Skeletal muscle satellite cell (primary cell): Measurements from ENCODE around the gene ETFB.

Source experiments
- H3K27me3 ChIP-seq: 2 replicates; pipeline ENCODE4 v1.7.0; 2013; ENCODE audit warnings: low read length; ENCODE audit not compliant: control insufficient read depth, insufficient read depth
- H3K36me3 ChIP-seq: 2 replicates; pipeline ENCODE4 v1.7.0; 2013; ENCODE audit warnings: mild to moderate bottlenecking, control low read depth, low read length; ENCODE audit not compliant: insufficient read depth
- H3K4me1 ChIP-seq: 2 replicates; pipeline ENCODE4 v1.7.0; 2013; ENCODE audit warnings: low read length; ENCODE audit not compliant: control insufficient read depth, insufficient read depth
- H3K4me2 ChIP-seq: 2 replicates; pipeline ENCODE4 v1.7.0; 2013; ENCODE audit warnings: mild to moderate bottlenecking, low read length
- H3K4me3 ChIP-seq: 2 replicates; pipeline ENCODE4 v1.7.0; 2013; ENCODE audit warnings: low read length
- H3K9ac ChIP-seq: 2 replicates; pipeline ENCODE4 v1.7.0; 2013; ENCODE audit warnings: mild to moderate bottlenecking, low read depth, low read length, moderate library complexity
- H3K9me3 ChIP-seq: replicated peaks from 2 replicates; pipeline ENCODE4 v1.7.0; 2013; ENCODE audit warnings: mild to moderate bottlenecking, control low read depth, low read length

ETFB gene

DNA sequence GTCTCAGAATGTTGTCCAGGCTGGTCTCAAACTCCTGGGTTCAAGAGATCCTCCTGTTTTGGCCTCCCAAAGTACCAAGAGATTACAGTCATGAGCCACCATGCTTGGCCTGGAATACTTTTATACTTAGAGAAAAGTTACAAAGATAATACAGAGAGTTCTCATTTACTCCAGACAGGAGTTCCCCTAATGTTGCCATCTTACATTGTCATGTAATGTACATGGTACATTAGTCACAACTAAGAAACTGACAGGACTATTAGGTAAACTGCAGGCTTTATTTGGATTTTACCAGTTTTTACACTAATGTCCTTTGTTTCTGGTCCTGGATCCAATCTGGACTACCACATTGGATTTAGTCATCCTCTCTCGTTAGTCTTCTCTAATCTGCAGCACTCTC is 26.5 kb upstream of the ETFB start:
- Histone ChIP-seq H3K36me3 (no peaks in the 10 kb centered on the region), H3K9me3 (no peaks in the 10 kb centered on the region), H3K4me1 (peaks cover 6% of the 10 kb centered on the region), H3K4me2 (no peak overlapping the region), H3K9ac (no peak overlapping the region), H3K4me3 (no peak overlapping the region), H3K27me3 (no peaks in the 10 kb centered on the region)

DNA sequence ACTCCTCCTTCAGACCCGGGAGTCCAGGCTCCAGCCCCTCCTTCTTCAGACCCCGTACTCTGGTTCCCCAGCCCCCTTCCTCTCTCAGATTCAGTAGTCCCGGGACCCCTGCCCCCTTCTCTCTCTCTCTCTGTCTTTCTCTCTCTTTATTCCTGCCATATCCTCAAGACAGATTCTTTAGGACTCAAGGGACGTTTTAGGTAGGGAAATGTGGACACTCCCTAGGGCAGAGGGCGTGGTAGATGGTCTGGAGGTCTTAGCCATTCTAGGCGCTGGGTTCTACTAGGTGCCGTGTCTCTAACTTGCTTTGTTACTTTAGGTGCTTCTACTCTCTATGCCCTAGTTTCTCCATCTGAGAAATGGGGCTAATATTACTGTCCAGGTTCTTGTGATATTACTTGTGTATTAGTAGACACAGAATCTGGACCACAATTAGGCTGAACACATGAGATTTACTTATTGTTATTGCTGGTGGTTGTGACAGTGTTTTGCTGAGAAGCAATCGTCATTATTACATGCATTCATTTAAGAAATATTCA is 25.0 kb upstream of the ETFB start:
- Histone ChIP-seq H3K27me3 (no peaks in the 10 kb centered on the region), H3K36me3 (no peaks in the 10 kb centered on the region), H3K4me1 (peaks cover 6% of the 10 kb centered on the region), H3K9ac (no peak overlapping the region), H3K9me3 (no peaks in the 10 kb centered on the region), H3K4me2 (no peak overlapping the region), H3K4me3 (no peak overlapping the region)

- Histone ChIP-seq H3K27me3 (no peaks in the 10 kb centered on the region), H3K4me1 (no peaks in the 10 kb centered on the region), H3K4me3 (no peak overlapping the region), H3K9ac (no peak overlapping the region), H3K36me3 (no peaks in the 10 kb centered on the region), H3K9me3 (no peaks in the 10 kb centered on the region), H3K4me2 (no peak overlapping the region)
These were observed 23.0 kb upstream of the ETFB start for GRCh38 chr19:51389143-51389542.

GRCh38 chr19:51387924-51388389 is 21.8 kb upstream of the ETFB start, which contains the start of gene LIM2:
Gene LIM2 (minus strand): TSS chr19:51387974. CDS start chr19:51387443, 531 bp downstream.
- Histone ChIP-seq H3K36me3 (no peaks in the 10 kb centered on the region), H3K4me3 (no peak within 1 kb of the TSS), H3K4me2 (no peak within 1 kb of the TSS), H3K9me3 (no peaks in the 10 kb centered on the region), H3K27me3 (no peaks in the 10 kb centered on the region), H3K4me1 (no peaks in the 10 kb centered on the region), H3K9ac (no peak within 1 kb of the TSS)

GRCh38 chr19:51386882-51387520 is 20.8 kb upstream of the ETFB start:
- H3K4me3 ChIP-seq, result no peak overlapping the region
- no peak overlapping the region for H3K9ac ChIP-seq
- no peak overlapping the region for H3K4me2 ChIP-seq
- no peaks in the 10 kb centered on the region for H3K4me1 ChIP-seq
- H3K27me3 ChIP-seq, result no peaks in the 10 kb centered on the region
- H3K36me3 ChIP-seq, result no peaks in the 10 kb centered on the region
- no peaks in the 10 kb centered on the region for H3K9me3 ChIP-seq

DNA sequence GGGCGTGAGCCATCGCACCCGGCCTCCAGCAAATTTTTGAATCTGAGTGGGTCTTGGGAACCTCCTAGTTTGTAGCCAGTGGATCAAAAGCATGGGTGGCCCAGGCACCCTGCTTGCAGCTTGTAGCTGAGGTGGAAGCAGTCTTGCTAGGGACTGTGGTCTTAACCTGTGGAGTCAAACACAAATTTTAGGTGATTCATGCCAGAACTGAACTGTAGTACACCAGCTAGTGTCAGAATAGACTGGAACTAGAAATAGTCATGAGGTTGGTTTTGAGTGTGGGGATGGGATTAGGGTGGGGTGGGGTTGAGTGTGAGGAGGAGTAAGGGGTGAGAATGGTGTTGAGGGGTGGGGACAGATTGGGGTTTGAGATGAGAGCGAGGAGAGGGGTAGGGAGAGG is 15.8 kb upstream of the ETFB start:
- Histone ChIP-seq H3K9ac (no peak overlapping the region), H3K4me3 (no peak overlapping the region), H3K4me1 (no peaks in the 10 kb centered on the region), H3K27me3 (no peaks in the 10 kb centered on the region), H3K9me3 (no peaks in the 10 kb centered on the region), H3K36me3 (no peaks in the 10 kb centered on the region), H3K4me2 (no peak overlapping the region)

GRCh38 chr19:51380379-51380778 is 14.2 kb upstream of the ETFB start:
- Histone ChIP-seq H3K4me2 (no peak overlapping the region), H3K4me3 (no peak overlapping the region), H3K4me1 (no peaks in the 10 kb centered on the region), H3K27me3 (no peaks in the 10 kb centered on the region), H3K9ac (no peak overlapping the region), H3K36me3 (no peaks in the 10 kb centered on the region), H3K9me3 (no peaks in the 10 kb centered on the region)

- Histone ChIP-seq H3K4me3 (no peak overlapping the region), H3K36me3 (no peaks in the 10 kb centered on the region), H3K9ac (no peak overlapping the region), H3K9me3 (no peaks in the 10 kb centered on the region), H3K27me3 (no peaks in the 10 kb centered on the region), H3K4me2 (no peak overlapping the region), H3K4me1 (no peaks in the 10 kb centered on the region)
These were observed 11.2 kb upstream of the ETFB start for GRCh38 chr19:51377422-51377821.

- H3K4me3 ChIP-seq, result no peak overlapping the region
- H3K4me2 ChIP-seq, result no peak overlapping the region
- no peaks in the 10 kb centered on the region for H3K4me1 ChIP-seq
- H3K27me3 ChIP-seq, result no peaks in the 10 kb centered on the region
- H3K9me3 ChIP-seq, result no peaks in the 10 kb centered on the region
- H3K9ac ChIP-seq, result no peak overlapping the region
- H3K36me3 ChIP-seq, result no peaks in the 10 kb centered on the region
These were observed 9.5 kb upstream of the ETFB start for GRCh38 chr19:51375504-51376221.

DNA sequence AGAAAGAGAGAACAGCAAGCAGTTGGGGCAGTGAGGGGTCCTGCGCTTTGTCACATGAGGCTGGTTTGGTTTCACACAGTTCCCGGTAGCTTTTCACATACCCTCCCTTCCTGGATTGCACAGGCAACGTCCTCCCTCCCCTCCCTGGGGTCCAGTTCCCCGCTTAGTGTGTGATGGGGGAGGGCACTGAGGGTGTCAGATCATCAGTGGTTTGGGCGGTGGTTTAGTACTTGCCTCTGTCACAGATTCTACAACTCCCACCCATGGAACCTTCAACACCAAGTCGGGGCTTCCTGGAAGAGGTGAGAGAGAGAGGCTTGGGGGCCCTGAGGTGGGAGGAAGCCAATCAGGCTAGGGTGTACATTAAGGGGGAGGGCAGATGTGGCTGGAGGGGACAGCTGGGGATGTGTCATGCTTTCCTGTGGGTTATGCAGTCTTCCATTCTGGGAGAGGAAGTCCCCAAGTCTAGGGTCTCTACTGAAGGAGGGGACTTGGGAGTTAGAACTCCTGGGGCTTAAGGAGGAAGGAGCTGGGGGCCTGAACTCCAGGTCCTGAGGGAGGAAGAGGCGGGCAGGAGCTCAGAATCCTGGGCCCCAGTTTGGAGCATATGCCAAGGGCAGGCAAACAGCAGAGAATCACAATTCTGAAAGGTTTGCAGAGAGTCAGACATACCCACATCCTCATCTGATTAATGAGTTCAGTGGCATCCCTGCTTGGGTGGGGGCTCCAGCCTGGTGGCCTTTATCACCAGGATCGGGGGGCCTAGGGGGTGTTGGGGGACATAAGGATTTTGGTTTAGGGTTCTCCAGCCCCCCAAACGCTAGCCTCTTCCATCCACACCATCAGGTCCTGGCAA is 6.7 kb upstream of the ETFB start, which contains the start of gene NKG7:
Gene NKG7 (minus strand): TSS at position 6 of the 856 bp plus-strand sequence. CDS start 119 bp downstream, outside the sequence.
- Histone ChIP-seq H3K36me3 (no peaks in the 10 kb centered on the region), H3K9me3 (no peaks in the 10 kb centered on the region), H3K4me2 (no peak within 1 kb of the TSS), H3K4me3 (no peak within 1 kb of the TSS), H3K4me1 (peaks cover 5% of the 10 kb centered on the region), H3K27me3 (no peaks in the 10 kb centered on the region), H3K9ac (no peak within 1 kb of the TSS)

DNA sequence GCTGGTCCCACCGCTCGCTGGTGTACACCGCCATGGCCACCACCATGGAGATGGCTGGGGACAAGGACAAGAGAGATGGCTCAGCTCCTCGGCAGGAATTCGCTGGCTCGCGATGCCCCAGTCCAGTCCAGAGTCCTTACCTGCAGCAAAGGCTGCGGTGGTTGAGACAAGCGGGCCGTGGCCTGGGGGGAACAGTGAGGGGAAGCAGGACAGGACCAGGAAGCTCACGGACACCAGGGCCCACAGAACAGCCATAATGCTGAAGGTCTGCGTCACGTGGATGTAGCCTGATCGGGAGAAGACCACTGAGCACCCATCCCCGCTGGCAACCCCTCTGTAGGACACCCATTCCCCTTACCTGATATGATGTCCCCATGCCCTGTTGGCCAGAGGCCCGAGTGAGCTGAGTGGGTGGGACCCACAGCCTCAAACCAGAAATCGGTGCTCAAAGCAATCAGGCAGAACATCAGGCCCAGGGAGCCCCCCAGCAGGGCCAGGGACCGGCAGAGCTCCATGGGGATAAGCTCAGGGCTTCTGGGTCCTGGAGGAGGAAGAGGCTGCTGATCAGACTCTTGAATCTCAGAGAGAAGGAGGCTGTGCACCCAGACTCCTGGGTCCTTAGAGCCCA is 5.9 kb upstream of the ETFB start:
- H3K4me3 ChIP-seq, result no peak overlapping the region
- H3K36me3 ChIP-seq, result no peaks in the 10 kb centered on the region
- H3K9ac ChIP-seq, result no peak overlapping the region
- H3K4me1 ChIP-seq, result peaks cover 7% of the 10 kb centered on the region
- H3K27me3 ChIP-seq, result no peaks in the 10 kb centered on the region
- H3K9me3 ChIP-seq, result no peaks in the 10 kb centered on the region
- no peak overlapping the region for H3K4me2 ChIP-seq
